Parathyroid adenoma (tissue), 2 donors: Measurements from ENCODE around the gene ARHGEF33.

Experiments
- H2AFZ ChIP-seq: fragments of 300-600 bp; sonication (generic); one replicate; pipeline ENCODE4 v1.7.0; 2017; ENCODE audit warnings: antibody characterized with exemption, mild to moderate bottlenecking
- H3K27ac ChIP-seq: fragments of 300-600 bp; sonication (generic); one replicate; pipeline ENCODE4 v1.7.0; 2017
- H3K27me3 ChIP-seq: fragments of 300-600 bp; sonication (generic); one replicate; pipeline ENCODE4 v1.7.0; 2017; ENCODE audit warnings: low read length; ENCODE audit not compliant: control insufficient read depth, insufficient read depth
- H3K36me3 ChIP-seq: fragments of 300-600 bp; sonication (generic); one replicate; pipeline ENCODE4 v1.7.0; 2017; ENCODE audit warnings: low read length; ENCODE audit not compliant: control insufficient read depth, insufficient read depth
- H3K4me1 ChIP-seq: fragments of 300-600 bp; sonication (generic); one replicate; pipeline ENCODE4 v1.7.0; 2017; ENCODE audit warnings: control low read depth
- H3K4me2 ChIP-seq: fragments of 300-600 bp; sonication (generic); one replicate; pipeline ENCODE4 v1.7.0; 2017; ENCODE audit warnings: low read length
- H3K4me3 ChIP-seq: fragments of 300-600 bp; sonication (generic); one replicate; pipeline ENCODE4 v1.7.0; 2017; ENCODE audit warnings: low read depth, low read length
- H3K79me2 ChIP-seq: fragments of 300-600 bp; sonication (generic); one replicate; pipeline ENCODE4 v1.7.0; 2017; ENCODE audit warnings: control low read depth
- H3K9ac ChIP-seq: fragments of 300-600 bp; sonication (generic); one replicate; pipeline ENCODE4 v1.7.0; 2017; ENCODE audit warnings: mild to moderate bottlenecking
- H3K9me3 ChIP-seq: fragments of 300-600 bp; sonication (generic); one replicate; pipeline ENCODE4 v1.7.0; 2017; ENCODE audit warnings: low read length; ENCODE audit not compliant: control insufficient read depth
- TF ChIP-seq, protein P1 (sequence below): fragments of 300-600 bp; sonication (generic); IDR thresholded peaks from one replicate; pipeline ENCODE4 v1.7.0; 2017; ENCODE audit warnings: antibody characterized with exemption, mild to moderate bottlenecking
- donor health status: primary hyperparathyroidism.

Gene ARHGEF33

DNA sequence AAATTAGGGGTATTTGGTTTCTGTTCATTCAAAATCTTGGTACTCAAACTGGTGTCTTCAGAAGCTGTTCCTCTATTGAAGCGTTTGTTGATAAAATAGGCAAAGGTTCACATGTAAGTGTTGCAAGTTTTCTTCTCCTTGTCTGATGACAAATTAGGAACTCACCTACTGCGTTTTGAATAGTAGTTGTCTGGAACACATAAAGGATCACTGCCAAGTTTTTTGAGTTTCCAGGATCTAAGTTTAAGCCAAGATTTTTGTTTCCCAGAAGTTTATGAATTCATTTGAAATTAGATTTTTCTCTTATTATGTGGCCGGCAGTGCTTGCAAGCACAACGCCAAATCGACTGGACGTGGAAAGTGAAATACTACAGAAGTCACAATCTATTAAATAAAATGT, 85.4 kb downstream of the ARHGEF33 start:
- TF ChIP-seq, protein P1, sequence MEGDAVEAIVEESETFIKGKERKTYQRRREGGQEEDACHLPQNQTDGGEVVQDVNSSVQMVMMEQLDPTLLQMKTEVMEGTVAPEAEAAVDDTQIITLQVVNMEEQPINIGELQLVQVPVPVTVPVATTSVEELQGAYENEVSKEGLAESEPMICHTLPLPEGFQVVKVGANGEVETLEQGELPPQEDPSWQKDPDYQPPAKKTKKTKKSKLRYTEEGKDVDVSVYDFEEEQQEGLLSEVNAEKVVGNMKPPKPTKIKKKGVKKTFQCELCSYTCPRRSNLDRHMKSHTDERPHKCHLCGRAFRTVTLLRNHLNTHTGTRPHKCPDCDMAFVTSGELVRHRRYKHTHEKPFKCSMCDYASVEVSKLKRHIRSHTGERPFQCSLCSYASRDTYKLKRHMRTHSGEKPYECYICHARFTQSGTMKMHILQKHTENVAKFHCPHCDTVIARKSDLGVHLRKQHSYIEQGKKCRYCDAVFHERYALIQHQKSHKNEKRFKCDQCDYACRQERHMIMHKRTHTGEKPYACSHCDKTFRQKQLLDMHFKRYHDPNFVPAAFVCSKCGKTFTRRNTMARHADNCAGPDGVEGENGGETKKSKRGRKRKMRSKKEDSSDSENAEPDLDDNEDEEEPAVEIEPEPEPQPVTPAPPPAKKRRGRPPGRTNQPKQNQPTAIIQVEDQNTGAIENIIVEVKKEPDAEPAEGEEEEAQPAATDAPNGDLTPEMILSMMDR: no peak
- Histone ChIP-seq H3K27me3 (no peaks in the 10 kb centered on the region), H3K9ac (no peak overlapping the region), H3K27ac (no peak overlapping the region), H3K4me1 (no peaks in the 10 kb centered on the region), H3K79me2 (no peaks in the 10 kb centered on the region), H3K36me3 (no peaks in the 10 kb centered on the region), H3K4me2 (no peak overlapping the region), H3K4me3 (no peak overlapping the region), H2AFZ (no peak overlapping the region), H3K9me3 (no peaks in the 10 kb centered on the region)

DNA sequence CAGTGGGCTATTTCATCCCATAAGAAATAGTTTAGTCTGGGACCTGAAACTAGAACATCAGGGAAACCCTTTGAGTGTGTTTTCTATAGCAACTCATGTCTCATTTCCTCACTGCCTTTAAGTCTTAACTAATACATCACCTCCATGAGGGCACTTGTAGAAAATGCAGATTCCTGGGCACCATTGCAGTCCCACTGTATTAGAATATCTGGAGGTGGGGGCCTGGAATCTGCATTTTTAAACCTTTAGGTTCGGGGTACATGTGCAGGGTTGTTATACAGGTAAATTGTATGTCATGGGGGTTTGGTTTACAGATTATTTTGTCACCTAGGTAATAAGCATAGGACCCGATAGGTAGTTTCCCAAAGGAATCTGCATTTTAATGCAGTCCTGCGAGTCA, 87.4 kb downstream of the ARHGEF33 start:
- H3K4me2 ChIP-seq: no peak overlapping the region

DNA sequence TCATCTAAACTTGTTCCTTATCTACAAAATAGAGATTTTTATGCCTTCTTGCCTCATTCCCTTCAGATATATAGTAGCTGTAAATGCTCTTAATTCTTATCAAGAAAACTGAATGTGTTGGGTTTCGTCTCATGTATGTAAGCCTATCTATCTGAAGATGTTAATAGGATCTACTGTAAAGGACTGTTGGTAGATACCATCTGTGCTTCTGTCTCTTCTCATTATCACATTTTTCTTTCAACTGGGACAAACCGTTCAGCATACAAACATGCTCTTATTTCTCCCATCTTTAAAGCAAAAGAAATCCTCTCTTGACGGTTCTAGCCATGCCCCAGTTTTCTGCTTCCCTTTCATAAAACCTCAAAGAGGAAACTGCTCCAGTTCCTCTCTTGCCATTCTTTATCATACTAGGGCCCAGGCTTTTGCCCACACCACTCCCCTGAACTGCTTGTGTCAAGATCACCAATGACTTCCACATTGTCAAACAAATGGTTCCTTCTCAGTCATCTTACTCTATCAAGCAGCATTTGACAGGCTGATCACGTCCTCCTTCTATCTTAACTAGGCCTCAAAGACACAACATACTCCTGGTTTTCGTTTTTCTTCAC, 88.7 kb downstream of the ARHGEF33 start:
- Histone ChIP-seq H3K4me3 (no peak overlapping the region), H3K4me1 (no peaks in the 10 kb centered on the region), H2AFZ (no peak overlapping the region), H3K9ac (no peak overlapping the region), H3K27ac (no peak overlapping the region), H3K9me3 (no peaks in the 10 kb centered on the region), H3K79me2 (no peaks in the 10 kb centered on the region), H3K36me3 (no peaks in the 10 kb centered on the region), H3K27me3 (no peaks in the 10 kb centered on the region), H3K4me2 (no peak overlapping the region)
- TF ChIP-seq, protein P1: no peak

More for the DNA sequence above, 87.4 kb downstream of the ARHGEF33 start:
- Histone ChIP-seq H3K4me1 (no peaks in the 10 kb centered on the region), H3K27me3 (no peaks in the 10 kb centered on the region), H3K27ac (no peak overlapping the region), H3K9me3 (no peaks in the 10 kb centered on the region), H3K4me3 (no peak overlapping the region), H3K36me3 (no peaks in the 10 kb centered on the region), H2AFZ (no peak overlapping the region), H3K9ac (no peak overlapping the region), H3K79me2 (no peaks in the 10 kb centered on the region)
- TF ChIP-seq, protein P1: no peak

DNA sequence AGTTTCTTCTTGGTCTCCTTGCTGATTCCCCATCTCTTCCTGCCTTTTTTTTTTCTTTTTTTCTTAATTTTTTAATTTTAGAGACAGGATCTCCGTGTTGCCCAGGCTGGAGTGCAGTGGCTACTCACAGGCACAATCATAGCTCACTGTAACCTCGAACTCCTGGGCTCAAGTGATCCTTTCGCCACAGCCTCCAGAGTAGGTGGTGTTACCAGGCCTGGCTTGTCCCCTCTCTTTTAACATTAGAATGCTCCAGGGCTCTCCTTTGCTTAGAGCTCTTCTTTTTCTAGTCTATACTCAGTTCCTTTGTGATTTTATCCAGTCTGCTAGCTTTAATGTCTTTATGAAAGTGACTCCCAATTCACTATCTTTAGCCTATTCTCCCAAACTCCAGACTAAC, 89.2 kb downstream of the ARHGEF33 start:
- no peak overlapping the region for H3K27ac ChIP-seq
- TF ChIP-seq, protein P1: no peak
- H3K79me2 ChIP-seq: no peaks in the 10 kb centered on the region

DNA sequence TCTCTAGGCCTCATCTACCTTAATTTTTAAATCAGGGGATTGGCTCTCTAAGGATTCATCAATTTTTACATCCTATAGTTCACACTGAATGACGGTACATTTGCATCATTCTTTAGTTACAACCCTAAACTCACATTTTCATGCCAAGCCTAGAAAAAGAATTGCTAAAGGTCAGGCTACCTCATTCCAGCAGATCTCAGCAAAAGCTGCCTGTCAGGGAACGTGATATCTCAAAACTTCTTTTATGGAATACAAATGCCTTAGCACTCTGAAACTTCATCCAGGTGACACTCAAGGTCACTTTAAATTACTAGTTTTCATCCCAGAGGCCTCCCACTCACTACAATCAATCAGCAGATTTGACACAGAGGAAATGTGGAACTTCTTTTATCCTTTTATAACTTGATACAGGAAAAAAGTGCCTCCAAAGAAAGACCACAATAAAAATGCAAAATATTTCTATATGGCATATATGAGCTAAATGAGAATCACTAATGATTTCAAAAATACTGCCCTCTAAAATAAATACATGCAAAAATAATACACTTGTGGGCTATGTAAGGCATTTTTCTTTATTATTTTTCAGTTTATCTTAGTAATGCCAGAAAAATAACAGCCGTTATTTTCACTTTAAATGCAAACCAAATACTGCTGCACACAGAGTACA, 91.5 kb downstream of the ARHGEF33 start:
- Histone ChIP-seq H3K79me2 (no peaks in the 10 kb centered on the region), H3K27ac (no peak overlapping the region), H3K9ac (no peak overlapping the region), H3K27me3 (no peaks in the 10 kb centered on the region), H3K36me3 (no peaks in the 10 kb centered on the region), H3K4me3 (no peak overlapping the region), H3K4me1 (no peaks in the 10 kb centered on the region), H3K9me3 (no peaks in the 10 kb centered on the region), H2AFZ (no peak overlapping the region), H3K4me2 (no peak overlapping the region)
- TF ChIP-seq, protein P1: no peak

More for the DNA sequence above, 89.2 kb downstream of the ARHGEF33 start:
- Histone ChIP-seq H3K9me3 (no peaks in the 10 kb centered on the region), H3K9ac (no peak overlapping the region), H3K4me3 (no peak overlapping the region), H3K27me3 (no peaks in the 10 kb centered on the region), H3K4me1 (no peaks in the 10 kb centered on the region), H3K4me2 (no peak overlapping the region), H3K36me3 (no peaks in the 10 kb centered on the region), H2AFZ (no peak overlapping the region)
